ENCODE data around the gene DSG4. TPM values are rescaled to one million over a fixed set of nuclear protein-coding genes. Genes with fewer than 3 reads are reported as not detected.
A peak's percentile ranks its signal among the peaks of the same experiment; 100 is the strongest.

The DSG4 gene
- total RNA-seq, 1 donor from 2014 or later, result not detected

GRCh38 chr18:31380912-31381311 is 4.3 kb downstream of the DSG4 start:
- no peak for DNase-seq (ENCODE audit: low spot score)
- Histone ChIP-seq H3K27me3 (no peaks in the 10 kb centered on the region), H3K4me1 (no peaks in the 10 kb centered on the region), H3K9me3 (ENCODE audit: low read depth) (no peaks in the 10 kb centered on the region), H3F3A (ENCODE audit: low read depth) (no peaks in the 10 kb centered on the region), H3K9ac (no peak overlapping the region), H3K79me2 (ENCODE audit: low read depth) (no peaks in the 10 kb centered on the region), H4K20me1 (ENCODE audit: low read depth) (no peaks in the 10 kb centered on the region), H3K36me3 (no peaks in the 10 kb centered on the region), H2AFZ (replicated peaks) (no peak overlapping the region), H3K27ac (no peak overlapping the region), H3K4me3 (no peak overlapping the region), H3K4me2 (no peak overlapping the region)
- Mint-ChIP-seq H3K27ac (no peak overlapping the region), H3K36me3 (no peaks in the 10 kb centered on the region), H3K27me3 (ENCODE audit: insufficient read depth, low read depth) (no peaks in the 10 kb centered on the region), H3K9me3 (no peaks in the 10 kb centered on the region), H3K4me1 (no peaks in the 10 kb centered on the region), H3K4me3 (no peak overlapping the region)
- TF ChIP-seq EZH2phosphoT487 (IDR thresholded peaks at IDR 0.05), result no peak
- TF ChIP-seq CTCF (IDR thresholded peaks at IDR 0.05), result no peak
- no peak for TF ChIP-seq EZH2 (IDR thresholded peaks at IDR 0.05)

GRCh38 chr18:31382107-31382506 is 5.5 kb downstream of the DSG4 start:
- no peak overlapping the region for H2AFZ ChIP-seq (replicated peaks)
- H3K27me3 ChIP-seq, result no peaks in the 10 kb centered on the region
- H4K20me1 ChIP-seq (ENCODE audit: low read depth), result no peaks in the 10 kb centered on the region
- H3K9ac ChIP-seq, result no peak overlapping the region
- H3K9me3 Mint-ChIP-seq, result no peaks in the 10 kb centered on the region
- no peak overlapping the region for H3K27ac ChIP-seq
- no peaks in the 10 kb centered on the region for H3F3A ChIP-seq (ENCODE audit: low read depth)
- no peaks in the 10 kb centered on the region for H3K79me2 ChIP-seq (ENCODE audit: low read depth)
- no peaks in the 10 kb centered on the region for H3K36me3 ChIP-seq
- no peaks in the 10 kb centered on the region for H3K4me1 ChIP-seq
- no peak for DNase-seq (ENCODE audit: low spot score)
- no peaks in the 10 kb centered on the region for H3K9me3 ChIP-seq (ENCODE audit: low read depth)
- no peak overlapping the region for H3K4me2 ChIP-seq
- no peak overlapping the region for H3K4me3 ChIP-seq
- H3K36me3 Mint-ChIP-seq, result no peaks in the 10 kb centered on the region
- no peak overlapping the region for H3K27ac Mint-ChIP-seq
- TF ChIP-seq EZH2phosphoT487 (IDR thresholded peaks at IDR 0.05) (no peak), CTCF (IDR thresholded peaks at IDR 0.05) (no peak), EZH2 (IDR thresholded peaks at IDR 0.05) (no peak)
- no peak overlapping the region for H3K4me3 Mint-ChIP-seq
- H3K4me1 Mint-ChIP-seq, result peaks cover 7% of the 10 kb centered on the region
- no peaks in the 10 kb centered on the region for H3K27me3 Mint-ChIP-seq (ENCODE audit: insufficient read depth, low read depth)

GRCh38 chr18:31386741-31387140 is 10.2 kb downstream of the DSG4 start:
- TF ChIP-seq EZH2phosphoT487 (IDR thresholded peaks at IDR 0.05) (no peak), CTCF (IDR thresholded peaks at IDR 0.05) (no peak), EZH2 (IDR thresholded peaks at IDR 0.05) (no peak)

More at GRCh38 chr18:31386741-31387140, 10.2 kb downstream of the DSG4 start:
- Mint-ChIP-seq H3K4me1 (peaks cover 15% of the 10 kb centered on the region), H3K27me3 (ENCODE audit: insufficient read depth, low read depth) (no peaks in the 10 kb centered on the region), H3K27ac (no peak overlapping the region), H3K9me3 (no peaks in the 10 kb centered on the region), H3K4me3 (no peak overlapping the region), H3K36me3 (no peaks in the 10 kb centered on the region)
- Histone ChIP-seq H3K36me3 (no peaks in the 10 kb centered on the region), H3K9me3 (ENCODE audit: low read depth) (no peaks in the 10 kb centered on the region), H3K79me2 (ENCODE audit: low read depth) (no peaks in the 10 kb centered on the region), H3K27ac (no peak overlapping the region), H2AFZ (replicated peaks) (no peak overlapping the region), H3K9ac (no peak overlapping the region), H3K4me1 (peaks cover 3% of the 10 kb centered on the region), H4K20me1 (ENCODE audit: low read depth) (no peaks in the 10 kb centered on the region), H3K27me3 (no peaks in the 10 kb centered on the region), H3K4me2 (no peak overlapping the region), H3K4me3 (no peak overlapping the region), H3F3A (ENCODE audit: low read depth) (no peaks in the 10 kb centered on the region)
- peak; percentile 4 for DNase-seq (ENCODE audit: low spot score)
